Stomach (tissue), 9 donors: ENCODE measurements around the gene LOXHD1. TPM values are rescaled to one million over a fixed set of nuclear protein-coding genes. Genes with fewer than 3 reads are reported as not detected.

Experiments used
- DNase-seq, 2 donors: peaks; one replicate each; pipeline versions ENCODE4 v3.0.0 to v3.0.0-alpha.2; 2013 to 2019
- H3K27ac ChIP-seq, 5 donors: fragments of 200-600 bp in 4 of 5; sonication (generic) in 4 of 5; one replicate each; pipeline ENCODE4 v1.5.1; 2013 to 2019; ENCODE audit warnings: mild to moderate bottlenecking in 1 of 5, moderate library complexity in 1 of 5
- H3K27me3 ChIP-seq, 3 donors: fragments of 200-600 bp; sonication (generic); one replicate each; pipeline ENCODE4 v1.5.1; 2017 to 2019; ENCODE audit warnings: mixed run types in 1 of 3
- H3K36me3 ChIP-seq, 4 donors: fragments of 200-600 bp; sonication (generic); 1 replicate in 3 of 4; 2 replicates in 1 of 4; pipeline ENCODE4 v1.5.1; 2016 to 2019
- H3K4me1 ChIP-seq, 4 donors: fragments of 200-600 bp; sonication (generic); one replicate each; pipeline ENCODE4 v1.5.1; 2016 to 2019
- H3K4me3 ChIP-seq, 4 donors: fragments of 200-600 bp; sonication (generic) in 3 of 4; one replicate each; pipeline ENCODE4 v1.5.1; 2016 to 2019; ENCODE audit warnings: mild to moderate bottlenecking in 1 of 4
- H3K9me3 ChIP-seq, 4 donors: fragments of 200-600 bp; sonication (generic); one replicate each; pipeline ENCODE4 v1.5.1; 2016 to 2019
- EP300 ChIP-seq: sonication (generic); formaldehyde crosslinking; IDR thresholded peaks from one replicate; pipeline ENCODE4 v1.6.1; 2017; ENCODE audit warnings: antibody characterized with exemption
- POLR2A ChIP-seq, 4 donors: fragments of 450-650 bp; IDR thresholded peaks; one replicate each; pipeline ENCODE4 v1.6.1; 2016; ENCODE audit warnings: antibody characterized with exemption in 4 of 4, control low read depth in 2 of 4, mild to moderate bottlenecking in 1 of 4, moderate library complexity in 1 of 4
- POLR2AphosphoS5 ChIP-seq, 3 donors: sonication (generic); formaldehyde crosslinking; IDR thresholded peaks; one replicate each; pipeline ENCODE4 v1.6.1; 2016; ENCODE audit warnings: antibody characterized with exemption in 3 of 3
- WGBS, 5 donors: extraction: QIAGEN DNeasy Blood & Tissue Kit in 3 of 5; methylation state at CpG; one replicate each; pipeline versions ENCODE4 v1.1.5 to v1.1.7; 2013 to 2018; 5-methylcytosine and 5-hydroxymethylcytosine counted together
- intact Hi-C: fragments of 100-400 bp; cut with DNase I; formaldehyde crosslinking; loops from one replicate; pipeline ENCODE4 v1.15.1; 2023; ENCODE audit warnings: low total_unique reads
- polyA plus RNA-seq, 3 donors: library from polyadenylated mRNA; stranded (reverse); fragments of 200-250 nt; gene quantifications; one replicate each; pipeline ENCODE4 v1.2.3, GENCODE V29; 2013
- total RNA-seq, 5 donors: library from RNA; depleted of rRNA; stranded (reverse); fragments of >200 nt; gene quantifications; one replicate each; pipeline versions ENCODE4 v1.1.0 to v1.2.3, GENCODE V29; 2014 to 2016
- TF ChIP-seq, protein P1 (sequence below), 7 experiments: fragments of 450-650 bp in 4 of 7; fragments of 200-600 bp in 3 of 7; sonication (generic) in 3 of 7; IDR thresholded peaks; one replicate each; pipeline ENCODE4 v1.5.1; 2016 to 2019; ENCODE audit warnings: antibody characterized with exemption in 7 of 7, control low read depth in 2 of 7, mild to moderate bottlenecking in 1 of 7
- donor health status: healthy with polysubstance abuse.
- donor health status: Bipolar disorder and iron deficiency.
- donor health status: healthy.

LOXHD1 gene
- total and polyA plus RNA-seq, 8 donors, result 0.03 to 1.3 (median 0.29) TPM; not detected in 4

DNA sequence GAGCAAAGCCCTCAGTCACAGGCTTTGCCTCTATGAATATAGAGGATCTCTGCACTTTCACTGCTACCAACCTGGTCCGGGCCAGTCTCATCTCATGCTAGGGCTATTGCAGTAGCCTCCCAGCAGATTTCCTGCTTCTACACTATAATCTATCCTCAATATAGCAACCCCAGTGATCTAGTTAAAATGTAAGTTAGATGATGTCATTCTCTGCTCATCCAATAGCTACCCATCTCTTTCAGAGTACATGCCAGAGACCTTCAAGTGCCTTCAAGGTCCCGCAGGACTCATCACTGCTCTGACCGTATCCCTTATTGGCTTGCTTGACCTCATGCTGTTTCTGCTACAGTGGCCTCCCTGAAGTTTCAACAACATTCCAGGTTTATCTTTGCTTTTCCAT, 186.3 kb downstream of the LOXHD1 start:
- peaks cover 0 to 12% (median 0%) of the 10 kb centered on the region in 3 donors for H3K27me3 ChIP-seq
- intact Hi-C loops, result no loop called here
- no peak overlapping the region for H3K4me3 ChIP-seq
- WGBS, 5 donors, result 81 to 93% (median 82%) methylated on average over 3 of the region's 3 CpGs
- H3K36me3 ChIP-seq, result no peaks in the 10 kb centered on the region
- DNase-seq, result no peak
- H3K9me3 ChIP-seq, result no peaks in the 10 kb centered on the region
- TF ChIP-seq POLR2AphosphoS5 (IDR thresholded peaks at IDR 0.05) (no peak), EP300 (no peak), POLR2A (IDR thresholded peaks at IDR 0.05) (no peak)
- TF ChIP-seq, protein P1, sequence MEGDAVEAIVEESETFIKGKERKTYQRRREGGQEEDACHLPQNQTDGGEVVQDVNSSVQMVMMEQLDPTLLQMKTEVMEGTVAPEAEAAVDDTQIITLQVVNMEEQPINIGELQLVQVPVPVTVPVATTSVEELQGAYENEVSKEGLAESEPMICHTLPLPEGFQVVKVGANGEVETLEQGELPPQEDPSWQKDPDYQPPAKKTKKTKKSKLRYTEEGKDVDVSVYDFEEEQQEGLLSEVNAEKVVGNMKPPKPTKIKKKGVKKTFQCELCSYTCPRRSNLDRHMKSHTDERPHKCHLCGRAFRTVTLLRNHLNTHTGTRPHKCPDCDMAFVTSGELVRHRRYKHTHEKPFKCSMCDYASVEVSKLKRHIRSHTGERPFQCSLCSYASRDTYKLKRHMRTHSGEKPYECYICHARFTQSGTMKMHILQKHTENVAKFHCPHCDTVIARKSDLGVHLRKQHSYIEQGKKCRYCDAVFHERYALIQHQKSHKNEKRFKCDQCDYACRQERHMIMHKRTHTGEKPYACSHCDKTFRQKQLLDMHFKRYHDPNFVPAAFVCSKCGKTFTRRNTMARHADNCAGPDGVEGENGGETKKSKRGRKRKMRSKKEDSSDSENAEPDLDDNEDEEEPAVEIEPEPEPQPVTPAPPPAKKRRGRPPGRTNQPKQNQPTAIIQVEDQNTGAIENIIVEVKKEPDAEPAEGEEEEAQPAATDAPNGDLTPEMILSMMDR (IDR thresholded peaks at IDR 0.05), result no peak
- H3K4me1 ChIP-seq, result peaks cover 0 to 5% (median 0%) of the 10 kb centered on the region in 4 donors
- H3K27ac ChIP-seq, result no peak overlapping the region

DNA sequence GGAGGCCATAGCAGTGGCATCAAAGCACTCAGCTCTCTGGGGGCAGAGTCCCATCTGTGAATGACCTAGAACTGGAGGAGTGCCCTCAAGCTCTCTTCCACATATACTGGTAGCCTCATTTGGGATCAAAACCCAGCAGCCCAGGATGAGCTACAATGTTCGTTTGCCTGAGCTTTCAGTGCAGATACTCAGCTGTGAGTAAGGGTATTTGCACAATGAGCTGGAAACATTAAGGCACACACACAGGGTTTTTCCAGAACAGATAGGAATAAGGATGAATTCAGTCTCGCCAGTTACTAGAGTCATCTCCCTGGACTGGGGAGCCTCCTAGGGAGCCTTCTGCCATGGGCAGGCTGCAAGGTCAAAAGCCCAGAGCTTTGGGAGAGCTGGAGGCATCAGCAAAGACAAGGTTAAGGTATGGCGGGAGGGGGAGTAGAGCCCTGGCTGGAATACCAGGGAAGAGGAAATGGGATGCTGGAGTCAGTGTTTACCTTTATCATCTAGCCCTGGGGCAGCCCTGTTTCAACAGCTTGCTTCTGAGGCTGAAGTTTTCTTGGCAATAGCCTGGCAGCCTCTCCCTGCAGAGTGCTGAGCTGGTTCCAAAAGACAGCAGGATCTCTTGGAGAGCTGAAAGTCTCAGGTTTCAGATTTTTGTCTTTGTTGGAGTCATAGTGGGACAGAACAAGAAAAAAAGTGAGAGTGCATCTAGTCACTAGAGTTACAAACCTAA, 187.7 kb downstream of the LOXHD1 start:
- intact Hi-C loops, result no loop called here

DNA sequence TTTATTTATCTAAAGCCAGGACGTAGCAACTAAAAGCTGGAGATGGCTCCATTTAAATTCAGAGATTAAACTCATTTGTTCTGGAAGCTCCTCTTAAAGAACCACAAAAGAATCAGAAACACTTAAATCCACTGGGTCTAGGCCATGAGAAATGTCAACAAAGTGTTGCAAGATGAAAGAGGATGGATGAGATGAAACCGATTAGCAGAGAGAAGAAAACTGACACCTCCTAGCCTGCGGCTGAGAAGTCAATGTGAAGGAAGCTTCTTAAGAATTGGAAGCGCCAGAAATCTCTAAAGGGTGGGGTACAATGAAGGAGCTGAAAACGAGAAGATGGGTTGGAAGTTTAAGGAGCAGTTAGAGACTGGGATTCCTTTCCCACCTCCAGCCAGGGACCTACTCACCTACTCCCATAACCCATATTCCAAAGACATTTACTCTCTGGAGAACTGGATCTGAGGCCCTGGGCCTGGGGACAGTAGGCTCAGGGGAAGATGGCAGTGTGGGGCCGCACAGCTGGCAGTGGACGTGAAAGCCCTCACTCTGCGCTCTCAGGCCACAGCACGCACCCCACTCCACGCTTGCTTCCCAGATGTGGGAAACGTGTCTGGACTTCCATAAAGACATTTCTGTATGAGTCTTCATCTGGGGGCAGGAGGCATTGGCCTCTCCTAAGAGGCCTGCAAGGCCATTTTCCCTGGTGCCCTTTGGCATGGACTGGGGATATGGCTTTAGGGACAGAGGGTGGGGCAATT, 188.4 kb downstream of the LOXHD1 start:
- no peak overlapping the region for H3K4me3 ChIP-seq

More for the DNA sequence above, 187.7 kb downstream of the LOXHD1 start:
- peaks cover 0 to 12% (median 5%) of the 10 kb centered on the region in 3 donors for H3K27me3 ChIP-seq
- H3K4me1 ChIP-seq, result peaks cover 0 to 5% (median 0%) of the 10 kb centered on the region in 4 donors
- no peaks in the 10 kb centered on the region for H3K36me3 ChIP-seq
- no peak overlapping the region for H3K4me3 ChIP-seq
- no peaks in the 10 kb centered on the region for H3K9me3 ChIP-seq
- H3K27ac ChIP-seq, result no peak overlapping the region
- TF ChIP-seq EP300, result no peak
- TF ChIP-seq POLR2A (IDR thresholded peaks at IDR 0.05), result no peak
- no peak for TF ChIP-seq POLR2AphosphoS5 (IDR thresholded peaks at IDR 0.05)
- TF ChIP-seq, protein P1 (IDR thresholded peaks at IDR 0.05), result no peak
- DNase-seq, result peak in 1 of 2 donors; percentile 26
- 44 to 62% (median 53%) methylated on average over 3 of the region's 3 CpGs for WGBS, 5 donors

DNA sequence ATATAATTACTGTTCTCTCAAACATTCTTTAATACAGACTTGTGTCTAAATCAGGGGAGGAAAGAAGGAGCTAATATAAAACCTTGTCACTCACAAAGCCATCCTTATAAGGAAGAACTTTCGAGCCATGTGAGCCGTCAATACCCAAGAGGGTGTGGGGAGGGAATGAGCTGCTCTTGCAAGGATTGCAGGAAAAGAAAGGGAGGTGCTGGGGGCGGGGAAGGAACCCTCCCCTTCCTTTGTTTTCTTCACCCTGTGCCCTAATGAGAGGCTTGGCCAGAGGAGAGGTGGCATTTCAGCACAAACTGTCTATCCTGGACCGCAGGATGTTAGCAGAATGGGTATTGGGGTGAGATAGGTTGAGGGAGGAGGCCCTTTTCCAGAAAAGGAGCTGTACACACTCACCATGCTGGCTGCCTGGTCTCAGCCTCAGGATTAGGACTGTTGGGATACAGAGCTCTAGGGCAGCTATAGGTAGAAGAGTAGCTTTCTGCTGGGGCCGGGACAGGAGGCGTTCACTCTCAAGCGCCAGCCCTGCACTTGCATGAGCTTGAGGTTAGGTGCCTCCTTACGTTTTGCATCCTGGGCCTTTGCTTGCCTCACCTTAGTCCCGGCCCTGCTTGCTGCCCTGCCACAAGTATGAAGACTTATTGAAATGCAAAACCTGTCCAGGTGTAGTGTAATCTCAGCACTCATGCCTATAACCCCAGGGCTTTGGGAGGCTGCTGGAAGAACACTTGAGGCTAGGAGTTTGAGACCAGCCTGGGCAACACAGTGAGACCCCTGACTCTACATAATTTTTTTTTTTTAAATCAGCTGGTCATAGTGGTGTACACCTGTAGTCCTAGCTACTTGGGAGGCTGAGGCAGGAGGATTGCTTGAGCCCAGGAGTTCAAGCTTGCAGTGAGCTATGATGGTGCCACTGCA, 190.5 kb downstream of the LOXHD1 start:
- Histone ChIP-seq H3K4me1 (peaks cover 0 to 5% (median 0%) of the 10 kb centered on the region in 4 donors), H3K36me3 (no peaks in the 10 kb centered on the region), H3K27me3 (peaks cover 0 to 17% (median 6%) of the 10 kb centered on the region in 3 donors), H3K9me3 (no peaks in the 10 kb centered on the region), H3K27ac (no peak overlapping the region), H3K4me3 (no peak overlapping the region)
- WGBS, 5 donors, result 39 to 50% (median 43%) methylated on average over 9 of the region's 9 CpGs
- no peak for TF ChIP-seq POLR2A (IDR thresholded peaks at IDR 0.05)
- TF ChIP-seq, protein P1 (IDR thresholded peaks at IDR 0.05), result no peak
- TF ChIP-seq POLR2AphosphoS5 (IDR thresholded peaks at IDR 0.05), result no peak
- TF ChIP-seq EP300, result no peak
- intact Hi-C loops, result no loop called here
- DNase-seq, result peak in 1 of 2 donors; percentile 15

More for the DNA sequence above, 188.4 kb downstream of the LOXHD1 start:
- H3K4me1 ChIP-seq, result peaks cover 0 to 5% (median 0%) of the 10 kb centered on the region in 4 donors
- WGBS, 5 donors, result 67 to 74% (median 71%) methylated on average over 8 to 11 of the region's 11 CpGs
- no peaks in the 10 kb centered on the region for H3K36me3 ChIP-seq
- DNase-seq, result no peak
- H3K9me3 ChIP-seq, result no peaks in the 10 kb centered on the region
- H3K27ac ChIP-seq, result no peak overlapping the region
- intact Hi-C loops, result no loop called here
- H3K27me3 ChIP-seq, result peaks cover 0 to 12% (median 6%) of the 10 kb centered on the region in 3 donors
- TF ChIP-seq EP300, result no peak
